Chondrocyte (in vitro differentiated cells): ENCODE measurements around the gene AGO1. TPM values are rescaled to one million over a fixed set of nuclear protein-coding genes. Genes with fewer than 3 reads are reported as not detected.
A peak's percentile ranks its signal among the peaks of the same experiment; 100 is the strongest.

ENCODE experiments used
- DNase-seq: peaks from one replicate; pipeline ENCODE4 v3.0.0; 2021; ENCODE audit warnings: mixed read lengths, low spot score
- H3K27ac Mint-ChIP-seq: one replicate; pipeline ENCODE4 v1.8.0; 2021; ENCODE audit warnings: mild to moderate bottlenecking, moderate library complexity, mixed read lengths; ENCODE audit not compliant: unreplicated experiment
- H3K27me3 Mint-ChIP-seq: 2 replicates; pipeline ENCODE4 v1.8.0; 2021; ENCODE audit warnings: low read depth, mixed read lengths
- H3K36me3 Mint-ChIP-seq: 2 replicates; pipeline ENCODE4 v1.8.0; 2021; ENCODE audit warnings: low read depth, mixed read lengths
- H3K4me1 Mint-ChIP-seq: 2 replicates; pipeline ENCODE4 v1.8.0; 2021; ENCODE audit warnings: low read depth, mild to moderate bottlenecking, mixed read lengths
- H3K4me3 Mint-ChIP-seq: one replicate; pipeline ENCODE4 v1.8.0; 2021; ENCODE audit warnings: mild to moderate bottlenecking, moderate library complexity, mixed read lengths; ENCODE audit not compliant: unreplicated experiment
- H3K9me3 Mint-ChIP-seq: 2 replicates; pipeline ENCODE4 v1.8.0; 2021; ENCODE audit warnings: low read depth, mixed read lengths
- total RNA-seq: library from RNA; stranded (reverse); gene quantifications from 3 replicates; pipeline ENCODE4 v1.2.1, GENCODE V29; 2021
- TF ChIP-seq, protein P1 (sequence below): fragments of 200-600 bp; sonication (generic); IDR thresholded peaks from 2 replicates; pipeline ENCODE4 v1.5.0; 2021; ENCODE audit warnings: antibody characterized with exemption, mild to moderate bottlenecking, moderate library complexity

AGO1 gene
- total RNA-seq, 1 donor from 2014 or later, result 24.6 TPM

DNA sequence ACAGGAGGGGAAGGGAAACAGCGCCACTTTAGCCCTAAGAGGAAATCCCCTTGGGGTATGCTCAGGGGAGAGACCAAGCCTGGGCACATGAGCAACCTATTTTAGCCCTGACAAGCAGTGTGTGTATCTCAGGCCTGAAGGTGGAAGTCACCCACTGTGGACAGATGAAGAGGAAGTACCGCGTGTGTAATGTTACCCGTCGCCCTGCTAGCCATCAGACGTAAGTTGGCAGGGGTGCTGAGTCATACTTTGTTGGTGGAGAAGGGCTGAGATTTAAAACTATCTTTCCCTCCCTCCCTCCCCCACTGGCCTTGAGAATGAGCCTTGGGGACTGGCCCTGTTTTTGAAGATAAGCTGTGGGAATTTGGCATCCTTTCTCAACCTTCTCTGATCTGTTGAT lies 11.2 kb downstream of the AGO1 start:
- H3K27me3 Mint-ChIP-seq, result no peaks in the 10 kb centered on the region
- TF ChIP-seq, protein P1, sequence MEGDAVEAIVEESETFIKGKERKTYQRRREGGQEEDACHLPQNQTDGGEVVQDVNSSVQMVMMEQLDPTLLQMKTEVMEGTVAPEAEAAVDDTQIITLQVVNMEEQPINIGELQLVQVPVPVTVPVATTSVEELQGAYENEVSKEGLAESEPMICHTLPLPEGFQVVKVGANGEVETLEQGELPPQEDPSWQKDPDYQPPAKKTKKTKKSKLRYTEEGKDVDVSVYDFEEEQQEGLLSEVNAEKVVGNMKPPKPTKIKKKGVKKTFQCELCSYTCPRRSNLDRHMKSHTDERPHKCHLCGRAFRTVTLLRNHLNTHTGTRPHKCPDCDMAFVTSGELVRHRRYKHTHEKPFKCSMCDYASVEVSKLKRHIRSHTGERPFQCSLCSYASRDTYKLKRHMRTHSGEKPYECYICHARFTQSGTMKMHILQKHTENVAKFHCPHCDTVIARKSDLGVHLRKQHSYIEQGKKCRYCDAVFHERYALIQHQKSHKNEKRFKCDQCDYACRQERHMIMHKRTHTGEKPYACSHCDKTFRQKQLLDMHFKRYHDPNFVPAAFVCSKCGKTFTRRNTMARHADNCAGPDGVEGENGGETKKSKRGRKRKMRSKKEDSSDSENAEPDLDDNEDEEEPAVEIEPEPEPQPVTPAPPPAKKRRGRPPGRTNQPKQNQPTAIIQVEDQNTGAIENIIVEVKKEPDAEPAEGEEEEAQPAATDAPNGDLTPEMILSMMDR, result no peak
- H3K9me3 Mint-ChIP-seq, result no peaks in the 10 kb centered on the region
- peaks cover 9% of the 10 kb centered on the region for H3K4me1 Mint-ChIP-seq
- no peak for DNase-seq
- H3K36me3 Mint-ChIP-seq, result peaks cover 28% of the 10 kb centered on the region
- H3K27ac Mint-ChIP-seq, result peak overlapping the region; percentile 41
- H3K4me3 Mint-ChIP-seq, result no peak overlapping the region

DNA sequence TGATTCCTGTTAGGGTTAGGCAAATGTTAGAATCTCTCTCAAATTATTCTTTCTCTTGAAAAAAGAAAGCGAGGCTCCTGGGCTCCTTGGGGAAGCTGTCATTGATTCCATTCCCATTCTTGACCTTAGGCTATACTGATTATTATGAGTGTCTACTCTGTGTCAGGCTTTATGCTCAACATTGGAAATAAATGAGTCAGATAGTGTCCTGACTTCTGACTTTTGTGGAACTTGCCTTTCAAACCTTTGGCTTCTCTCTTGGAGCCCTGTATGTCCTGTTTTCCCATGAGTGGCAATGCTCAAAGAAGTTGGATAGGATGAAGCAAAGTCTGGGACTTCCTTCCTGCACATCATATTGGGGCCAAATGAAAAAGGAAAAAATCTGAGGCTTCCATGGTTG lies 11.6 kb downstream of the AGO1 start:
- peak overlapping the region; percentile 41 for H3K27ac Mint-ChIP-seq
- TF ChIP-seq, protein P1, result no peak
- H3K4me1 Mint-ChIP-seq, result peaks cover 9% of the 10 kb centered on the region
- DNase-seq, result no peak
- no peaks in the 10 kb centered on the region for H3K27me3 Mint-ChIP-seq
- no peaks in the 10 kb centered on the region for H3K9me3 Mint-ChIP-seq
- no peak overlapping the region for H3K4me3 Mint-ChIP-seq
- H3K36me3 Mint-ChIP-seq, result peaks cover 28% of the 10 kb centered on the region

DNA sequence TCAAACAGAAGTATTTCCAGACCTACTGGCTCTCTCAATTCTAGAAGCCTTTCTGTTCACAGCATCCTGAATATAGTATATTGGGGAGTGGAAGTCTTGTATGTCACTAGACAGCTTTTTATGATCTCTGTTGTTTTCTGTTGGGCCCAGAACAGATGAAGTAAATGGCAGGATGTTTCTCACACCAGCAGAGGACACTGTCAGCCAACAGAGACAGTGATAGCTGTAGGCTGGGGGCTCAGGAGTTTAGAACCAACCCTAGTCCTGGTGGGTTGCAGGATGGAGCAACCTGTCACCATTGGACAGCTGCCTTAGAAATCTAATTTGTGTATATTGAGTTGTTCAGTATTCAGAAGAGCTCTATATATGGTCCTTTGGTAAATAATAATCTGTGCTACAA lies 16.9 kb downstream of the AGO1 start:
- TF ChIP-seq, protein P1, result peak; percentile 19
- Mint-ChIP-seq H3K36me3 (peaks cover 28% of the 10 kb centered on the region), H3K4me1 (no peaks in the 10 kb centered on the region), H3K9me3 (no peaks in the 10 kb centered on the region), H3K27me3 (no peaks in the 10 kb centered on the region), H3K27ac (no peak overlapping the region), H3K4me3 (no peak overlapping the region)
- no peak for DNase-seq

DNA sequence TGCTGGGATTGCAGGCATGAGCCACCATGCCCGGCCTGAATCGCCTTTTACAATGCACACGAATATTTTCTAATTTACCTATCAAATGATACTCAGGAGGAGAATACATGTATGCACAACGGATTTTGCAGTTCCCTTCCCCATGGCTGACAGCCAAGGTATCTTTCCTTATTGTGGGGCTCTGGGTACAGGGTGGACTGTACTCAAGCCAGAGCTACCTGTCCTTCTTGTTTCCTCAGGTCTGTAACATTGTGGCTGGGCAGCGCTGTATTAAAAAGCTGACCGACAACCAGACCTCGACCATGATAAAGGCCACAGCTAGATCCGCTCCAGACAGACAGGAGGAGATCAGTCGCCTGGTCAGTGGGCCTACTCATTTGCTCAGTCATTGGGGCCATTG lies 18.2 kb downstream of the AGO1 start:
- no peak overlapping the region for H3K4me3 Mint-ChIP-seq
- peaks cover 27% of the 10 kb centered on the region for H3K36me3 Mint-ChIP-seq
- H3K4me1 Mint-ChIP-seq, result no peaks in the 10 kb centered on the region
- H3K27ac Mint-ChIP-seq, result no peak overlapping the region
- H3K27me3 Mint-ChIP-seq, result no peaks in the 10 kb centered on the region
- TF ChIP-seq, protein P1, result no peak
- H3K9me3 Mint-ChIP-seq, result no peaks in the 10 kb centered on the region
- no peak for DNase-seq

DNA sequence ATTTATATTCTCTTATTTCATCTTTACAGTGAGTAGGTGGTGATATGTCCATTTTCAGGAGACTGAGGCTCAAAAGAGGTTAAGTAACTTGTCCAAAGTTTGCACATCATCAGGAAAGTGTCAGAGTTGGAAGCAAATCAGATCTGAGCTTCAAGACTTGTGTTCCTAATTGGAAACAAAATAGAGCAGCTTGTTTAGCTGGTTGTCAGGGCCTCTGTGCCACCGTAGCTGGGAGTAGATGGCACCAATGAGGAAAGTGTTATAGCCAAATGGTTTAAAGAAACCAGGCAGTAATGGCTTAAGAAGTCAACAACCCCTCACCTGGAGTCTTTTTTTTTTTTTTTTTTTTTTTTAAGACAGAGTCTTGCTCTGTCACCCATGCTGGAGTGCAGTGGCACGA lies 19.7 kb downstream of the AGO1 start:
- Mint-ChIP-seq H3K9me3 (no peaks in the 10 kb centered on the region), H3K4me1 (no peaks in the 10 kb centered on the region), H3K27me3 (no peaks in the 10 kb centered on the region), H3K36me3 (peaks cover 26% of the 10 kb centered on the region), H3K27ac (no peak overlapping the region), H3K4me3 (no peak overlapping the region)
- DNase-seq, result no peak
- TF ChIP-seq, protein P1, result no peak
